RWPE1 (cell line): ENCODE measurements around the gene STX19.

Source experiments
- CTCF ChIA-PET: fragments of 350-600 bp; sonication (Branson Sonifier 250); formaldehyde crosslinking; extraction: SDS; loops from one replicate; lab custom pipeline; 2021; lab: Yijun Ruan, JAX
- POLR2A ChIA-PET: fragments of 400-600 bp; formaldehyde crosslinking; extraction: SDS; loops from one replicate; lab custom pipeline; 2020; ENCODE audit warnings: antibody characterized with exemption; ENCODE audit not compliant: low non-redundant PET; lab: Yijun Ruan, JAX
- DNase-seq: peaks from one replicate; pipeline ENCODE4 v3.0.0; 2012; ENCODE audit warnings: low spot score
- H3K27ac ChIP-seq: fragments of 450-650 bp; 2 replicates; pipeline ENCODE4 v1.5.1; 2017
- TF ChIP-seq, protein P1 (sequence below): fragments of 450-650 bp; conservative IDR thresholded peaks from 2 replicates; pipeline ENCODE4 v1.5.1; 2017; ENCODE audit warnings: low read depth, mild to moderate bottlenecking

STX19 gene

GRCh38 chr3:94028093-94028837 lies at the start of gene STX19:
TSS of gene STX19 (minus strand) at chr3:94028597. CDS start at chr3:94015269, 13,328 bp downstream.
- ChIA-PET CTCF (no interaction called here), POLR2A (no interaction called here)
- peak; percentile 67 for DNase-seq
- H3K27ac ChIP-seq: no peak within 1 kb of the TSS
- TF ChIP-seq, protein P1, sequence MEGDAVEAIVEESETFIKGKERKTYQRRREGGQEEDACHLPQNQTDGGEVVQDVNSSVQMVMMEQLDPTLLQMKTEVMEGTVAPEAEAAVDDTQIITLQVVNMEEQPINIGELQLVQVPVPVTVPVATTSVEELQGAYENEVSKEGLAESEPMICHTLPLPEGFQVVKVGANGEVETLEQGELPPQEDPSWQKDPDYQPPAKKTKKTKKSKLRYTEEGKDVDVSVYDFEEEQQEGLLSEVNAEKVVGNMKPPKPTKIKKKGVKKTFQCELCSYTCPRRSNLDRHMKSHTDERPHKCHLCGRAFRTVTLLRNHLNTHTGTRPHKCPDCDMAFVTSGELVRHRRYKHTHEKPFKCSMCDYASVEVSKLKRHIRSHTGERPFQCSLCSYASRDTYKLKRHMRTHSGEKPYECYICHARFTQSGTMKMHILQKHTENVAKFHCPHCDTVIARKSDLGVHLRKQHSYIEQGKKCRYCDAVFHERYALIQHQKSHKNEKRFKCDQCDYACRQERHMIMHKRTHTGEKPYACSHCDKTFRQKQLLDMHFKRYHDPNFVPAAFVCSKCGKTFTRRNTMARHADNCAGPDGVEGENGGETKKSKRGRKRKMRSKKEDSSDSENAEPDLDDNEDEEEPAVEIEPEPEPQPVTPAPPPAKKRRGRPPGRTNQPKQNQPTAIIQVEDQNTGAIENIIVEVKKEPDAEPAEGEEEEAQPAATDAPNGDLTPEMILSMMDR: no peak

DNA sequence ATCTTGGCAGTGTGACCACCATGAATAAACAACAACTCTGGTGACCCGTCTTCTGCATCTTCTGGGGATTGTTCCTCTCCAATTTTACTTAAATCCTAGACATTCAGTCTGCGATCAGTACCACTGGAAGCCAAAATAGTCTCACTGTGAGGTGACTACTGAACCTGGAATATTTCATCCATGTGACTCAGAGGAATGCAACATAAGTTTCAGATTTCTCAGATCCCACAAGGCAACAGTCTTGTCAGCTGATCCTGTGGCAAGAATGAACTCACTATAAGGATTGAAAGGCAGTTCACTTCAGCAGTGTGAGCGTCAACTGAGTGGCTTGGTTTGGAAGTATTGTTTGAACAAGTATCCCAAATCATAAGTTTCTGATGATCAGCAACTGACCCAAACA lies 47.7 kb upstream of the STX19 start:
- H3K27ac ChIP-seq: no peak overlapping the region
- ChIA-PET POLR2A (no interaction called here), CTCF (no interaction called here)
- DNase-seq: no peak
- TF ChIP-seq, protein P1: no peak

- no peak for DNase-seq
- TF ChIP-seq, protein P1: no peak
- ChIA-PET CTCF (no interaction called here), POLR2A (no interaction called here)
- no peak overlapping the region for H3K27ac ChIP-seq
These were observed 43.4 kb upstream of the STX19 start for GRCh38 chr3:94071713-94072284.

GRCh38 chr3:94070341-94070911 lies 42.0 kb upstream of the STX19 start:
- no peak overlapping the region for H3K27ac ChIP-seq
- TF ChIP-seq, protein P1: no peak
- CTCF ChIA-PET: interaction anchor here (0.6 to 1.7 kb wide), 2 partner anchors 66 to 81 kb away, joined by 3 to 11 read pairs; no protein-coding TSS in a partner anchor
- POLR2A ChIA-PET: no interaction called here
- no peak for DNase-seq

DNA sequence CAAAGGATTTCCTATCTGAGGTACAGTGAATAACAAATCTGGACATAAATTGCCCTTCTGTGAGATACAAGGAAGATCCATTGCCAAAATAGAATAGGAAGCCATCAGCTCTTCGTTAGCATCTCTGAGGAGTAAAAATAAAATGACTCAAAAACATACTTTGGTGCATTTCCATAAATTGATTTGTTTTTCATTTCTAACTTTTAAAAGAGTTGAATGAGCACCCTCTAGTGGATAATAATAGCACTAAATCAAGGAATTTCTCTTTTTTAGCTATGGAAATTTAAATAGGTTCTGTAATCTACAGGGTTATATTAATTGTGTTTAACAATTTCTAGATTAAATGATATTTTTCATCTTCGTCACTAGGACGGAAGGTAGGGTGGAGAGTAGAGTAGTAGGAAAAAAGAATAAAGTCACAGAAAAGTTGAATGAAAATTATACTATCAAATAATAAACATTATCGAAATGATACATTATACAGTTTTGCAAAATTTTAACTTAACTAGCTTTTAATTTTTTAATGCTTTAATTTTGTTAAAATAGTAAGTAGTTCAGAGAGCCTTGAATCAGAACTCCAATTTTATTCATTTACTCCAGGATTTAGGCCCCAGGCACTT lies 40.9 kb upstream of the STX19 start:
- TF ChIP-seq, protein P1: peak; percentile 67
- CTCF ChIA-PET: interaction anchor here (0.6 to 1.7 kb wide), 4 partner anchors 8 to 88 kb away, joined by 3 to 11 read pairs (median 3); no protein-coding TSS in a partner anchor
- H3K27ac ChIP-seq: no peak overlapping the region
- POLR2A ChIA-PET: no interaction called here
- peak; percentile 11 for DNase-seq
